Measurements from ENCODE around the gene C1QBP. TPM values are rescaled to one million over a fixed set of nuclear protein-coding genes. Genes with fewer than 3 reads are reported as not detected.

C1QBP gene
- total RNA-seq, 1 donor from 2014 or later, result 97.0 TPM

GRCh38 chr17:5396612-5397011 is 42.3 kb downstream of the C1QBP start:
- H3K36me3 ChIP-seq, result peaks cover 0 to 78% of the 10 kb centered on the region in 2 donors
- H3K4me1 ChIP-seq, result no peaks in the 10 kb centered on the region
- intact Hi-C loops (cut with DNase I), result no loop called here
- no peak overlapping the region for H3K4me3 ChIP-seq
- no peaks in the 10 kb centered on the region for H3K9me3 ChIP-seq
- no peak for DNase-seq (ENCODE audit: extremely low spot score in 2 of 2)
- no peak overlapping the region for H3K27ac ChIP-seq
- TF ChIP-seq POLR2AphosphoS5 (IDR thresholded peaks at IDR 0.05; ENCODE audit: insufficient read depth in 1 of 2, low read depth in 1 of 2) (no peak), POLR2A (IDR thresholded peaks at IDR 0.05) (no peak), CTCF (IDR thresholded peaks at IDR 0.05) (no peak)
- H3K27me3 ChIP-seq, result no peaks in the 10 kb centered on the region

- DNase-seq (ENCODE audit: extremely low spot score in 2 of 2), result no peak
- intact Hi-C loops (cut with DNase I), result no loop called here
- Histone ChIP-seq H3K36me3 (peaks cover 0 to 80% of the 10 kb centered on the region in 2 donors), H3K27ac (no peak overlapping the region), H3K27me3 (no peaks in the 10 kb centered on the region), H3K4me1 (no peaks in the 10 kb centered on the region), H3K9me3 (no peaks in the 10 kb centered on the region), H3K4me3 (no peak overlapping the region)
- TF ChIP-seq POLR2A (IDR thresholded peaks at IDR 0.05) (no peak), CTCF (IDR thresholded peaks at IDR 0.05) (no peak), POLR2AphosphoS5 (IDR thresholded peaks at IDR 0.05; ENCODE audit: insufficient read depth in 1 of 2, low read depth in 1 of 2) (no peak)
Measured at GRCh38 chr17:5391678-5392077, 47.3 kb downstream of the C1QBP start.

Other genes starting within 250 kb of the C1QBP start
- gene ZNF594, start 247.3 kb downstream of the C1QBP start, total RNA-seq, result 13.8 TPM
- 2.2 TPM for gene SCIMP, start 204.3 kb downstream of the C1QBP start, total RNA-seq
- gene RABEP1, start 156.9 kb downstream of the C1QBP start, total RNA-seq, result 33.4 TPM
- gene NUP88, start 19.5 kb downstream of the C1QBP start, total RNA-seq, result 72.2 TPM
- gene RPAIN, start 19.0 kb downstream of the C1QBP start, total RNA-seq, result 43.5 TPM
- gene DHX33, start 29.8 kb upstream of the C1QBP start, total RNA-seq, result 14.0 TPM
- gene DERL2, start 47.0 kb upstream of the C1QBP start, total RNA-seq, result 23.1 TPM
- 9.3 TPM for gene MIS12, start 47.4 kb upstream of the C1QBP start, total RNA-seq
- 83.7 TPM for gene NLRP1, start 145.4 kb upstream of the C1QBP start, total RNA-seq

Data from vagina (tissue), 2 donors.